IMR-90 (cell line): ENCODE data around the gene STOX2. TPM values are rescaled to one million over a fixed set of nuclear protein-coding genes. Genes with fewer than 3 reads are reported as not detected.

Source experiments
- ATAC-seq: fragments of 200-7000 bp; cut with Tn5 transposase; 2 replicates; pipeline ENCODE4 v1.9.1; 2020; ENCODE audit warnings: low read depth, mild to moderate bottlenecking, moderate library complexity
- BruUV-seq: library from RNA; stranded (reverse); fragments of 400-500 nt; replicated peaks from 2 replicates; lab custom pipeline; 2021; lab: Mats Ljungman, UMichigan
- CTCF ChIA-PET: fragments of 300-600 bp; formaldehyde crosslinking; extraction: SDS; loops from one replicate; lab custom pipeline; 2021; ENCODE audit warnings: antibody characterized with exemption; lab: Yijun Ruan, JAX
- POLR2A ChIA-PET: fragments of 300-600 bp; sonication (Branson Sonifier 250); formaldehyde crosslinking; loops from one replicate; lab custom pipeline; 2022; ENCODE audit warnings: antibody characterized with exemption; ENCODE audit not compliant: unreplicated experiment; lab: Charles Lee
- DNase-seq: peaks from one replicate; pipeline ENCODE4 v3.0.0; 2013
- H2AFZ ChIP-seq: replicated peaks from 2 replicates; pipeline ENCODE3; 2013; ENCODE audit warnings: low read length, mild to moderate bottlenecking; ENCODE audit not compliant: poor library complexity
- H2AK5ac ChIP-seq: 2 replicates; pipeline ENCODE4 v1.6.1; 2013; ENCODE audit warnings: low read depth, low read length, inconsistent platforms
- H2AK9ac ChIP-seq: replicated peaks from 2 replicates; pipeline ENCODE3; 2013; ENCODE audit warnings: mild to moderate bottlenecking, low read depth, low read length, moderate library complexity; ENCODE audit not compliant: poor library complexity
- H2BK120ac ChIP-seq: 2 replicates; pipeline ENCODE4 v1.6.1; 2013; ENCODE audit warnings: low read depth, low read length, inconsistent platforms
- H2BK15ac ChIP-seq: 3 replicates; pipeline ENCODE4 v1.6.1; 2013; ENCODE audit warnings: low read depth, low read length, inconsistent platforms
- H2BK20ac ChIP-seq: 2 replicates; pipeline ENCODE4 v1.6.1; 2013; ENCODE audit warnings: low read depth, mild to moderate bottlenecking, inconsistent platforms, low read length, moderate library complexity
- H2BK5ac ChIP-seq: 2 replicates; pipeline ENCODE4 v1.6.1; 2013; ENCODE audit warnings: mild to moderate bottlenecking, low read depth, low read length, inconsistent platforms; ENCODE audit not compliant: poor library complexity, severe bottlenecking
- H3K14ac ChIP-seq: replicated peaks from 2 replicates; pipeline ENCODE4 v1.6.1; 2013; ENCODE audit warnings: low read depth, low read length, inconsistent platforms
- H3K18ac ChIP-seq: 2 replicates; pipeline ENCODE4 v1.6.1; 2013; ENCODE audit warnings: low read depth, low read length, control low read depth
- H3K23ac ChIP-seq: 2 replicates; pipeline ENCODE4 v1.6.1; 2013; ENCODE audit warnings: low read depth, low read length, inconsistent platforms
- H3K27ac ChIP-seq: 2 replicates; pipeline ENCODE4 v1.5.1; 2013; ENCODE audit warnings: mild to moderate bottlenecking, control low read depth, low read length; ENCODE audit not compliant: insufficient read depth
- H3K27me3 ChIP-seq: 2 replicates; pipeline ENCODE4 v1.6.1; 2013; ENCODE audit warnings: low read length; ENCODE audit not compliant: control insufficient read depth, insufficient read depth
- H3K36me3 ChIP-seq: 2 replicates; pipeline ENCODE4 v1.6.1; 2013; ENCODE audit warnings: low read length, mixed read lengths; ENCODE audit not compliant: control insufficient read depth, insufficient read depth
- H3K4ac ChIP-seq: 2 replicates; pipeline ENCODE4 v1.6.1; 2013; ENCODE audit warnings: low read depth, low read length, inconsistent platforms
- H3K4me1 ChIP-seq: 2 replicates; pipeline ENCODE4 v1.6.1; 2013; ENCODE audit warnings: low read length, mixed read lengths; ENCODE audit not compliant: control insufficient read depth, insufficient read depth
- H3K4me2 ChIP-seq: 2 replicates; pipeline ENCODE4 v1.6.1; 2013; ENCODE audit warnings: low read depth, mild to moderate bottlenecking, control low read depth, low read length, moderate library complexity
- H3K4me3 ChIP-seq: 2 replicates; pipeline ENCODE4 v1.5.1; 2013; ENCODE audit warnings: low read depth, mild to moderate bottlenecking, control low read depth, low read length, moderate library complexity; ENCODE audit not compliant: insufficient read depth
- H3K56ac ChIP-seq: 2 replicates; pipeline ENCODE4 v1.6.1; 2013; ENCODE audit warnings: low read length, inconsistent platforms; ENCODE audit not compliant: insufficient read depth; ENCODE audit errors: extremely low read depth
- H3K79me1 ChIP-seq, 2 experiments: 2 replicates each; pipeline ENCODE4 v1.6.1; 2013; ENCODE audit warnings: low read length in 2 of 2, inconsistent platforms in 1 of 2, low read depth in 1 of 2
- H3K9ac ChIP-seq: 2 replicates; pipeline ENCODE4 v1.6.1; 2013; ENCODE audit warnings: low read depth, low read length, control low read depth
- H3K9me1 ChIP-seq: 2 replicates; pipeline ENCODE4 v1.6.1; 2013; ENCODE audit warnings: low read length, inconsistent platforms; ENCODE audit not compliant: insufficient read depth
- H3K9me3 ChIP-seq: 2 replicates; pipeline ENCODE4 v1.6.1; 2013; ENCODE audit warnings: low read length; ENCODE audit not compliant: control insufficient read depth, insufficient read depth
- H4K20me1 ChIP-seq: 2 replicates; pipeline ENCODE4 v1.6.1; 2013; ENCODE audit warnings: low read length, inconsistent platforms; ENCODE audit not compliant: insufficient read depth
- H4K5ac ChIP-seq: 2 replicates; pipeline ENCODE4 v1.6.1; 2013; ENCODE audit warnings: mild to moderate bottlenecking, low read depth, low read length, control low read depth
- H4K8ac ChIP-seq, 2 experiments: 2 replicates each; pipeline ENCODE4 v1.6.1; 2013; ENCODE audit warnings: low read depth in 2 of 2, low read length in 2 of 2, control low read depth in 1 of 2, inconsistent platforms in 1 of 2
- H4K91ac ChIP-seq: 2 replicates; pipeline ENCODE4 v1.6.1; 2013; ENCODE audit warnings: low read depth, low read length, inconsistent platforms; ENCODE audit not compliant: insufficient read depth
- BHLHE40 ChIP-seq: fragments of 150-350 bp; IDR thresholded peaks from 2 replicates; pipeline ENCODE4 v1.6.1; 2016; ENCODE audit warnings: mild to moderate bottlenecking, low read depth, low read length
- MAFK ChIP-seq: IDR thresholded peaks from 2 replicates; pipeline ENCODE4 v1.6.1; 2012; ENCODE audit warnings: low read depth, low read length, improper control_type of control experiment
- NFE2L2 ChIP-seq: fragments of 150-350 bp; IDR thresholded peaks from 2 replicates; pipeline ENCODE4 v1.6.1; 2016; ENCODE audit warnings: low read depth, mild to moderate bottlenecking, low read length
- POLR2A ChIP-seq: IDR thresholded peaks from 2 replicates; pipeline ENCODE4 v1.6.1; 2012; ENCODE audit warnings: mild to moderate bottlenecking, low read depth, low read length
- RFX5 ChIP-seq: IDR thresholded peaks from 2 replicates; pipeline ENCODE4 v1.8.0; 2012; ENCODE audit warnings: low read depth, mild to moderate bottlenecking, low read length, moderate library complexity
- WGBS, 2 experiments: methylation state at CpG; one replicate each; pipeline versions ENCODE4 v1.1.5 to v1.1.7; 2013; ENCODE audit warnings: missing lambda C conversion rate in 2 of 2; ENCODE audit not compliant: insufficient read length in 1 of 2; ENCODE audit errors: extremely low coverage in 2 of 2; 5-methylcytosine and 5-hydroxymethylcytosine counted together
- dilution Hi-C: fragments of 300-500 bp; cut with HindIII; formaldehyde crosslinking; loops from one replicate; pipeline ENCODE4 v1.14.3; 2018; ENCODE audit warnings: low sequenced_read_pairs; ENCODE audit not compliant: unreplicated experiment
- in situ Hi-C: fragments of 300-500 bp; cut with MboI; formaldehyde crosslinking; loops from 3 replicates; pipeline ENCODE4 v1.14.3; 2019; ENCODE audit warnings: low sequenced_read_pairs, inconsistent platforms, mixed read lengths
- intact Hi-C: fragments of 100-400 bp; cut with micrococcal nuclease; formaldehyde crosslinking; loops from 2 replicates; pipeline ENCODE4 v1.10.0; 2022
- polyA plus RNA-seq, 3 experiments: library from polyadenylated mRNA; depleted of rRNA; stranded (reverse); fragments of >200 nt; gene quantifications; 2 replicates each; pipeline ENCODE4 v1.2.3, GENCODE V29; 2012; ENCODE audit warnings: low replicate concordance in 1 of 3
- total RNA-seq: library from RNA; depleted of rRNA; stranded (reverse); fragments of >200 nt; gene quantifications from 2 replicates; pipeline ENCODE4 v1.2.3, GENCODE V29; 2012

The STOX2 gene
- total and polyA plus RNA-seq, 2 of the 4 experiments (the other 2 are of a cell fraction): 1.1 to 5.4 TPM

GRCh38 chr4:183860119-183860518 is 45.0 kb upstream of the STOX2 start:
- CTCF ChIA-PET: no interaction called here

More at GRCh38 chr4:183860119-183860518, 45.0 kb upstream of the STOX2 start:
- no peaks in the 10 kb centered on the region for H3K4me1 ChIP-seq
- no peak overlapping the region for H3K56ac ChIP-seq
- no peak overlapping the region for H2BK120ac ChIP-seq
- H3K27ac ChIP-seq: no peak overlapping the region
- no peak overlapping the region for H3K4me2 ChIP-seq
- dilution Hi-C loops: no loop called here
- H3K9me1 ChIP-seq: no peaks in the 10 kb centered on the region
- H3K14ac ChIP-seq: no peak overlapping the region
- ATAC-seq (no peak), DNase-seq (no peak)
- H3K4ac ChIP-seq: no peak overlapping the region
- no peak overlapping the region for H2AK9ac ChIP-seq
- H4K8ac ChIP-seq: no peak overlapping the region
- H3K23ac ChIP-seq: no peak overlapping the region
- H3K27me3 ChIP-seq: peaks cover 13% of the 10 kb centered on the region
- no peak overlapping the region for H2BK20ac ChIP-seq
- no peak overlapping the region for H2AK5ac ChIP-seq
- H3K18ac ChIP-seq: no peak overlapping the region
- H3K79me1 ChIP-seq: no peaks in the 10 kb centered on the region
- TF ChIP-seq RFX5 (no peak), POLR2A (no peak), MAFK (no peak), BHLHE40 (no peak), NFE2L2 (no peak)
- no TSS peak for BruUV-seq
- H4K20me1 ChIP-seq: no peaks in the 10 kb centered on the region
- H3K36me3 ChIP-seq: no peaks in the 10 kb centered on the region
- no peak overlapping the region for H3K9ac ChIP-seq
- H2BK5ac ChIP-seq: no peak overlapping the region
- H3K9me3 ChIP-seq: peaks cover 2% of the 10 kb centered on the region; the same call in 1 of the 2 replicates
- no peak overlapping the region for H2AFZ ChIP-seq
- no peak overlapping the region for H2BK15ac ChIP-seq
- H3K4me3 ChIP-seq: no peak overlapping the region
- intact Hi-C loops: no loop called here
- no peak overlapping the region for H4K91ac ChIP-seq
- no peak overlapping the region for H4K5ac ChIP-seq
- POLR2A ChIA-PET: no interaction called here
- WGBS, 2 experiments: 100% methylated on average over 1 of the region's 2 CpGs; no CpG with 5 or more reads in 1 of the 2 experiments
- in situ Hi-C loops: no loop called here
